Loucy (cell line): ENCODE measurements around the gene DAPK1.

Source experiments
- EZH2phosphoT487 ChIP-seq: fragments of 200-600 bp; IDR thresholded peaks from 2 replicates; pipeline ENCODE4 v1.6.1; 2018; ENCODE audit warnings: antibody characterized with exemption, mild to moderate bottlenecking, moderate library complexity, borderline replicate concordance
- TF ChIP-seq, protein P1 (sequence below): fragments of 200-600 bp; sonication (generic); conservative IDR thresholded peaks from 2 replicates; pipeline ENCODE4 v1.5.1; 2014; ENCODE audit warnings: mild to moderate bottlenecking, antibody characterized with exemption, low read length

DNA sequence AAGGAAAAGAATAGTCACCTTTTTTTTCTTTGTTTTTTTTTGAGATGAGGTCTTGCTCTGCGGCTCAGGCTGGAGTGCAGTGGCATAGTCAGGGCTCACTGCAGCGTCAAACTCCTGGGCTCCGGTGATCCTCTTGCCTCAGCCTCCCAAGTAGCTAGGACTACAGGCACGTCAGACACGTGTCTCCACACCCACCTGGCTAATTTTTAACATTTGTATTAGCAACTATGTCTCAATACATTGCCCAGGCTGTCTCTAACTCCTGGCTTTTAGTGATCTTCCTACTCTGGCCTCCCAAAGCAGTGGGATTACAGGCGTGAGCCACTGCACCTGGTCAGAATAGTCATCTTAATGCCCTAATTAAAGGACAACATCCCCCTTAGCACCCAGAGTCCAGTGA, 173.8 kb downstream of the DAPK1 start:
- TF ChIP-seq, protein P1, sequence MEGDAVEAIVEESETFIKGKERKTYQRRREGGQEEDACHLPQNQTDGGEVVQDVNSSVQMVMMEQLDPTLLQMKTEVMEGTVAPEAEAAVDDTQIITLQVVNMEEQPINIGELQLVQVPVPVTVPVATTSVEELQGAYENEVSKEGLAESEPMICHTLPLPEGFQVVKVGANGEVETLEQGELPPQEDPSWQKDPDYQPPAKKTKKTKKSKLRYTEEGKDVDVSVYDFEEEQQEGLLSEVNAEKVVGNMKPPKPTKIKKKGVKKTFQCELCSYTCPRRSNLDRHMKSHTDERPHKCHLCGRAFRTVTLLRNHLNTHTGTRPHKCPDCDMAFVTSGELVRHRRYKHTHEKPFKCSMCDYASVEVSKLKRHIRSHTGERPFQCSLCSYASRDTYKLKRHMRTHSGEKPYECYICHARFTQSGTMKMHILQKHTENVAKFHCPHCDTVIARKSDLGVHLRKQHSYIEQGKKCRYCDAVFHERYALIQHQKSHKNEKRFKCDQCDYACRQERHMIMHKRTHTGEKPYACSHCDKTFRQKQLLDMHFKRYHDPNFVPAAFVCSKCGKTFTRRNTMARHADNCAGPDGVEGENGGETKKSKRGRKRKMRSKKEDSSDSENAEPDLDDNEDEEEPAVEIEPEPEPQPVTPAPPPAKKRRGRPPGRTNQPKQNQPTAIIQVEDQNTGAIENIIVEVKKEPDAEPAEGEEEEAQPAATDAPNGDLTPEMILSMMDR: no peak
- TF ChIP-seq EZH2phosphoT487: no peak
